ENCODE data around the gene NRG3. TPM values are rescaled to one million over a fixed set of nuclear protein-coding genes. Genes with fewer than 3 reads are reported as not detected.

The NRG3 gene
- total and polyA plus RNA-seq, 9 donors, result 0.04 to 4.5 (median 0.15) TPM; not detected in 2

DNA sequence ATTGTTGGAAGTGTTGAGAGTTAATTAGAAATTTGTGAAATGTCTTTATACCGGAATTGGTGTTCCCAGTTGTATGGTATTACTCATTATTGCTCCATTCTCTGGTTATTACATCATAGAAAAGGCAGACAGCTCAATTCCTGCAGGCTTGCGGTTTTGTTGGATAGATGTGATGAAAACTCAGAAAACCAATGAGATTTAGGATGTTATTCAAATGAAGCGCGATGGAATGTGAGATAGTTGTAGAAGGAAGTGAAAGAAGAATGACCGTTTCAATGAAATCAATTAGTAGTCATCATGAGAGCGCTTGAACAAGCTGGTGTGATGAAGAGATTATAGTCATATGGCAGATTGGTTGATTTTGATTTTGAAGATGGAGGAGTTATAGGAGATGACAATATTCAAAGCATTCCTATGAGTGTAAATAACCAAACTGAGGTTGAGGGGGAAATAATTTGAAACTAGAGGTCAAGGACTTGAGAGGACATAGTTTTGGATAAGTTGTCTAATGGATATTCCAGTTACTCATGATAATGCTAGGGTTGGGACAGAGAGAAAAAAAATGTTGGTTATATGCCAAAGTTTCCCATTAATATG lies 991.5 kb downstream of the NRG3 start:
- DNase-seq, result no peak
- TF ChIP-seq POLR2A (IDR thresholded peaks at IDR 0.05), result no peak
- no peak for TF ChIP-seq EP300 (IDR thresholded peaks at IDR 0.05)
- TF ChIP-seq, protein P1, sequence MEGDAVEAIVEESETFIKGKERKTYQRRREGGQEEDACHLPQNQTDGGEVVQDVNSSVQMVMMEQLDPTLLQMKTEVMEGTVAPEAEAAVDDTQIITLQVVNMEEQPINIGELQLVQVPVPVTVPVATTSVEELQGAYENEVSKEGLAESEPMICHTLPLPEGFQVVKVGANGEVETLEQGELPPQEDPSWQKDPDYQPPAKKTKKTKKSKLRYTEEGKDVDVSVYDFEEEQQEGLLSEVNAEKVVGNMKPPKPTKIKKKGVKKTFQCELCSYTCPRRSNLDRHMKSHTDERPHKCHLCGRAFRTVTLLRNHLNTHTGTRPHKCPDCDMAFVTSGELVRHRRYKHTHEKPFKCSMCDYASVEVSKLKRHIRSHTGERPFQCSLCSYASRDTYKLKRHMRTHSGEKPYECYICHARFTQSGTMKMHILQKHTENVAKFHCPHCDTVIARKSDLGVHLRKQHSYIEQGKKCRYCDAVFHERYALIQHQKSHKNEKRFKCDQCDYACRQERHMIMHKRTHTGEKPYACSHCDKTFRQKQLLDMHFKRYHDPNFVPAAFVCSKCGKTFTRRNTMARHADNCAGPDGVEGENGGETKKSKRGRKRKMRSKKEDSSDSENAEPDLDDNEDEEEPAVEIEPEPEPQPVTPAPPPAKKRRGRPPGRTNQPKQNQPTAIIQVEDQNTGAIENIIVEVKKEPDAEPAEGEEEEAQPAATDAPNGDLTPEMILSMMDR (IDR thresholded peaks at IDR 0.05), result no peak

DNA sequence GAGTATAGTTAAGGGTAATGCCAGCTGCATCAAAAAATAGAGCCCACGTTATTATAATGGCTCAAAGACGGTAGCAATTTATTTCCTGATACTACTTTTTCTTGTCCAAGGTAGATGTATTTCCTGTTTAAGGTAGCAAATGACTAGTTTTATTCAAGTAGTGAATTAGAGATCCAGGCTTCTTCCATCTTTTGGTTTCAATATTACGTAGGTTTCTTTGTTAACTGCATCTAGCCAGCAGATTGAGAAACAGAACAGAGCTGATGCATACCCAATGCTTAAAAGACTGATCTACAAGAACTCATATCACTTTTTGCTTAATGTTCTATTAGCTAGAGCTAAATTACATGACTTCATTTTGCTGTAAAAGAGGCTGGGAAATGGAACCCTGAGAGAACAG lies 992.1 kb downstream of the NRG3 start:
- Histone ChIP-seq H3K4me1 (ENCODE audit: insufficient read depth) (no peaks in the 10 kb centered on the region), H3K27ac (no peak overlapping the region), H3K4me3 (no peak overlapping the region), H3K36me3 (no peaks in the 10 kb centered on the region), H3K9me3 (no peaks in the 10 kb centered on the region), H3K27me3 (no peaks in the 10 kb centered on the region)
- intact Hi-C loops (cut with DNase I), result no loop called here
- no peak for DNase-seq
- WGBS, 3 donors, result 79 to 89% (median 82%) methylated on average over 3 of the region's 3 CpGs
- TF ChIP-seq EP300 (IDR thresholded peaks at IDR 0.05), result no peak
- TF ChIP-seq, protein P1 (IDR thresholded peaks at IDR 0.05), result no peak
- TF ChIP-seq POLR2A (IDR thresholded peaks at IDR 0.05), result no peak

More for the DNA sequence above, 991.5 kb downstream of the NRG3 start:
- H3K27ac ChIP-seq, result no peak overlapping the region
- 74 to 86% (median 77%) methylated on average over 6 of the region's 6 CpGs for WGBS, 3 donors
- H3K36me3 ChIP-seq, result no peaks in the 10 kb centered on the region
- H3K4me3 ChIP-seq, result no peak overlapping the region
- H3K9me3 ChIP-seq, result no peaks in the 10 kb centered on the region
- H3K27me3 ChIP-seq, result no peaks in the 10 kb centered on the region
- intact Hi-C loops (cut with DNase I), result no loop called here
- no peaks in the 10 kb centered on the region for H3K4me1 ChIP-seq (ENCODE audit: insufficient read depth)

DNA sequence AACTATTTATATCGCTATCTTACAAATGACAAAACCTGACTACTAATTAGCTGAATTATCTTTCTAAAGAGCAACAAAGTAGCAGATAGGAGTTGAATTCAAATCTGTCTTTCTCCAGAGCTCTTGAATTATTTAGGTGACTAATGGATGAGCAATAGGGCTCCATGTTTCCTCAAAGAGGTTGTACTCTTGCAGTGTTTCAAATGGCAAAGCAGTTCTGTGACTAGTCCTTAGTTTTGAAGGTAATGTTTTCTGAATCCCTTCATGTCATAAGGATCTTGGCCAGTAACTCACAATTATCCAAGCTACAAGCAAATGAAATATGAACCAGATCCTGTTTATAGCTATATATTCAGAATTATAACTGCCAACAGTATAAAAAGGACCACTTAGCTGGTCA lies 999.7 kb downstream of the NRG3 start:
- WGBS, 3 donors, result 92 to 97% (median 95%) methylated on average over 1 of the region's 1 CpG
- no peak for DNase-seq
- Histone ChIP-seq H3K4me3 (no peak overlapping the region), H3K9me3 (no peaks in the 10 kb centered on the region), H3K27me3 (no peaks in the 10 kb centered on the region), H3K27ac (no peak overlapping the region), H3K4me1 (ENCODE audit: insufficient read depth) (no peaks in the 10 kb centered on the region), H3K36me3 (no peaks in the 10 kb centered on the region)
- TF ChIP-seq, protein P1 (IDR thresholded peaks at IDR 0.05), result no peak
- TF ChIP-seq EP300 (IDR thresholded peaks at IDR 0.05) (no peak), POLR2A (IDR thresholded peaks at IDR 0.05) (no peak)
- intact Hi-C loops (cut with DNase I), result no loop called here

DNA sequence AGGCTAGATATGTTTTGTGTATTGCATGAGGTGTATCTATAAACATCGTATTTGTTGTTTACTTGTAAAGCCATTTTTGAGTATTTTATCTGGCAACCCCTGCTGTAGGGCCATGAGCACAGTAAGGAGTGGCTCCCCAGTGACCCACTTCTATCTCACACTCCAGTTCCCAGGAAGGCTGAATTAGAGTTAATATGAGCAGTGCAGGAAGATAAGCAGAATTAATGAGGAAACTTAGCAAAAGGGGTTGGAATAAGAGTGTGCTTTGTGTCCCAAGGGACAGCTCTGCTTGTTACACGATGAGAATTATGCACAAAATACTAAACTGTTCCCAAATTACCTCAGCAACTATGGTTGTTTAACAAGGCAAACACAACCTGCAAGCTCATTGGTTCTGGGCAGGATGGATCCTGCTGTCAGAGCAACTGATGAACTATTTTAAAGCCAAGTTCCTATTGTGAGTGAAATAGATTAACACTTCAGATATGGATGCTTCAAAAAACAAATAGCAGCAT lies 1005.8 kb downstream of the NRG3 start:
- no peak for DNase-seq
- Histone ChIP-seq H3K36me3 (no peaks in the 10 kb centered on the region), H3K27me3 (no peaks in the 10 kb centered on the region), H3K9me3 (no peaks in the 10 kb centered on the region), H3K4me3 (no peak overlapping the region), H3K4me1 (ENCODE audit: insufficient read depth) (no peaks in the 10 kb centered on the region), H3K27ac (no peak overlapping the region)
- 18 to 21% (median 18%) methylated on average over 2 of the region's 2 CpGs for WGBS, 3 donors
- TF ChIP-seq POLR2A (IDR thresholded peaks at IDR 0.05), result no peak
- no peak for TF ChIP-seq EP300 (IDR thresholded peaks at IDR 0.05)
- TF ChIP-seq, protein P1 (IDR thresholded peaks at IDR 0.05), result no peak
- intact Hi-C loops (cut with DNase I), result no loop called here

Data from ovary (tissue), 9 donors.